Measurements from ENCODE around the gene VPREB3. TPM values are rescaled to one million over a fixed set of nuclear protein-coding genes. Genes with fewer than 3 reads are reported as not detected.

Gene VPREB3
- total RNA-seq, 2 experiments from 2014 or later, result not detected

DNA sequence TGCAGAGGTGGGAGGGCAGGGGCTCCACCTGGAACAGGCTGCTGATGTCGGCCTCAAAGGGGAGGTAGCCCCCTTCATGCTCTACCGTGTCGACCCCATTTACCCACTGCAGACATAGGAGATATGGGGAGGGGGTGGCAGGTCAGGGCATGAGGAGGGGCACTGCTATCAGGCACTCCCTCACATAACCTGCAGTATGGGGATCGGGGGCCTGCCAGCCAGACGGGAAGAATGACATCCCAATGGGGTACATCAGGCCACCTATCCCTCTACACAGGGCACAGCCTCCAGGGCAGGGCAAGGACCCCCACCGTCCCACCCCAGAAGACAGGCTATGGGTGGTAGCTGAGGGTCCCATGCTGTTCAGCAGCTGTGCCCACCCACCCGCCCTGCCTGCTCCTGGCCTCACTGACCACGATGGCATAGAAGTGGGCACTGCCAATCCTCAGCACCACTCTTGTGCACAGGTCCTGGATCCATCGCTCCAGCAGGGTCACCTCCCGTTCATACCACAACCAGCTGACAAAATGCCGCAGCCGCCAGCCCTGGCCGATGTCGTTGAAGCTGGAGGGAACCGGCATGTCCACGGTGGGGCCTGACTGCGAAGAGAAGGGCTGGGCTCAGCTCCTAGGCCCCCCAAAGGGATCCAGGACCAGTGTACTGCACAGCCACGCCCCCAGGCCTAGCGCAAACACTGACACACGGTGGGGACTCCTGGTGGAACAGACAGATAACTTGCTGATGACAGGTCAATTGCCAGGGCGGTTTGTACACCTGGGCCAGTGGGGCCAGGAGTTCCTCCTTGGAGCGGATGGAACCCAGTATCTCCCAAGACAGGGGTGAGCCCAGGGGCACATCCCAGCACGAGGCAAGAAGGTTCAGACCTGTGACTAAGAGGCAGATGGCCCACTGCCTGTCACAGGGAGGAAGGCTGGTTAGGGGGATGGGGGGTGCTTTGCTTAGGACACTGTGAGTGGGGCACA lies 39.3 kb downstream of the VPREB3 start:
- H3K27ac Mint-ChIP-seq, result no peak overlapping the region
- intact Hi-C loops (cut with micrococcal nuclease), result no loop called here
- CTCF ChIA-PET, result interaction anchor here (0.5 kb wide), 1 partner anchor 136 kb away, joined by 4 read pairs; no protein-coding TSS in a partner anchor
- H3K9me3 Mint-ChIP-seq, result no peaks in the 10 kb centered on the region
- H3K4me3 Mint-ChIP-seq, result peak overlapping the region; percentile 76
- peaks cover 22% of the 10 kb centered on the region for H3K36me3 Mint-ChIP-seq (ENCODE audit: low read depth)
- H3K27me3 Mint-ChIP-seq (ENCODE audit: low read depth), result no peaks in the 10 kb centered on the region
- H3K4me1 Mint-ChIP-seq (ENCODE audit: low read depth), result peaks cover 25% of the 10 kb centered on the region
- no peak for DNase-seq

DNA sequence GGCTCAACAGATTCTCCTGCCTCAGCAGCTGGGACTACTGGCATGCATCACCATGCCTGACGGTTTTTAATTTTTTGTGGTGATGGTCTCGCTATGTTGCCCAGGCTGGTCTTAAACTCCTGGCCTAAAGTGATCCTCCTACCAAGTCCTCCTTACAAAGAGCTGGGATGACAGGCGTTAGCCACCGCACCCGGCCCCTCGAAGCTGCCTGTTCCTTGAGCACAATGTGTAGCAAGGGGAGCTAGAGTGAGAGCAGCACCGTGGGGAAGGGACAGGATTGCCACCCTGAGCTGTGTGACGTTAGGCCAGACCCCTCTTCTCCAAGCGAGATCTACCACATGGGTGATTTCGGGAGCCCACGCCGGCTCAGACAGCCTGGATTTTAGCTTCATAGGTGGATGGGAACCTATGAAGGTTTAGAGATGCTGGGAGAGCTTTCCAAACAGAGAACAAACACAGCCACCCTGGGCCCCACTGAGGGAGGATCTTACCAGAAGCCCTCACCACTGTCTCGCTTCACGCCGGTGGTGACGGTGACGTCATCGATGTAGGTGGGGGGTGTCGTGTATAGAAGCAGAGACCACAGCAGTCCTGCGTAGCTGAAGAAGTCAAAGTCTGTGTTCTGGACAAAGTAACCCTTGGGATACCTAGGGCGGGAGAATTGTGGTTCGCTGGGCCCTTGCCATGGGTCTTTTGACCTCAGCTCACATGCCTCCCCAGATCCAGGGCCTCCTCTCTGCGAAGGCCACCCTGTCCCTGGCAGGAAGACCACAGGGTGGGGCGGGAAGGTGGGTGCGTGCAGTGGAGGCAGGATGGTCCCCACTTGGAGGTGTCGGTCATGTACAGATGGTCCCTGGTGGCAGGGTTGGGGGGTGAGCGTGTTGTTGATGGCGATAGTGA lies 40.3 kb downstream of the VPREB3 start:
- Mint-ChIP-seq H3K9me3 (no peaks in the 10 kb centered on the region), H3K27me3 (ENCODE audit: low read depth) (no peaks in the 10 kb centered on the region), H3K27ac (no peak overlapping the region), H3K4me1 (ENCODE audit: low read depth) (peaks cover 35% of the 10 kb centered on the region), H3K4me3 (no peak overlapping the region), H3K36me3 (ENCODE audit: low read depth) (peaks cover 31% of the 10 kb centered on the region)
- intact Hi-C loops (cut with micrococcal nuclease), result no loop called here
- no peak for DNase-seq
- CTCF ChIA-PET, result interaction anchor here (1.0 kb wide), 1 partner anchor 136 kb away, joined by 4 read pairs; no protein-coding TSS in a partner anchor

DNA sequence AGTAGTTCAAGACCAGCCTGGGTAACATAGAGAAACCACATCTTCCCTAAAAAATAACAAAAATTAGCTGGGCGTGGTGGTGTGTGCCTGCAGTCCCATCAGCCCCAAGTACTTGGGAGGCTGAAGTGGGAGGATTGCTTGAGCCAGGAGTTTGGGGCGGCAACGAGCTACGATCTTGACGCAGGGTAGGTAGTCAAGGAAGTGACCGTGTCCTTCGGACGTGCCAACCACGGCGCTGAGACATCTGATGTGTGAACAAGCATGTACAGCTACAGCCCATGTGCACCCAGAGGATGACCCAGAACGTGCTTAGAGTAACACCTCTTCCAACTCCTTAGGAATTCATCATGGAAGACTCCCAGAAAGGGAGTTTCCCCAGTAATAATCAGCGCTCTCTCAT lies 42.0 kb downstream of the VPREB3 start:
- Mint-ChIP-seq H3K27ac (no peak overlapping the region), H3K9me3 (no peaks in the 10 kb centered on the region), H3K4me1 (ENCODE audit: low read depth) (peaks cover 47% of the 10 kb centered on the region), H3K4me3 (no peak overlapping the region), H3K27me3 (ENCODE audit: low read depth) (no peaks in the 10 kb centered on the region), H3K36me3 (ENCODE audit: low read depth) (peaks cover 44% of the 10 kb centered on the region)
- intact Hi-C loops (cut with micrococcal nuclease), result no loop called here
- DNase-seq, result no peak
- CTCF ChIA-PET, result interaction anchor here (0.5 to 1.1 kb wide), 2 partner anchors 10 kb away, joined by 3 read pairs; no protein-coding TSS in a partner anchor

DNA sequence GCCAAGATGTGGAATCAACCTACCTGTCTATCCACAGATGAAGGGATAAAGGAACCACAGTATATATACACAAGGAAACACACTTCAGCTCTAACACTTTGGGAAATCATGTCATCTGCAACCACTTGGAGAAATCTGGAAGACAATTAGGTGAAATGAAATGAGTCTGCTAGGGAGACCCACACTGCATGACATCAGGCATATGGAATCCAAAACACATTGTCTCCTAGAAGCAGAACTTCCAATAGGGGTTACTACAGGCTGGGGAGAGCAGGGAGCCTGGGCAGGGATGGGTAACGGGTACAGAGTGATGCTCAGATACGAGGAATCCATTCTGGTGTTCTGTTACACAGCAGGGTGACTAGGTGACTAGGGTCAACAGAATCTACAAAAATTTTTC lies 45.1 kb downstream of the VPREB3 start:
- Mint-ChIP-seq H3K4me1 (ENCODE audit: low read depth) (peaks cover 63% of the 10 kb centered on the region), H3K4me3 (no peak overlapping the region)

DNA sequence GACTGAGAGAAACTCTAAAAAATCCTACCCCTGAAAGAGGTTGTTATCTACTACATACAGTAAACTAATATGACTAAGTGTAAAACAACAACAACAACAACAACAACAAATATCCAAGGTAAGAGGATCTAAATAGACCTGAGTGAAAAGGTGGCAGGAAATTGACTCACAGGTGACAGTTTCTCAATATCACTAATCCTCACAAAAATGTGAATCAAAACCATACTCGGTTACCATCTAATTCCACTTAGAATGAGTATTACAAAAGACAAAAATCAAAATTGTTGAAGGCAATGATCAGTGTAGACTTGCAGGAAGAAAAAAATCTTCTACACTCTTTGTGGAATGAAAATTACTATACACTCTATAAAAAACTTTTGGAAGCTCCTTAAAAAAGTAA lies 46.0 kb downstream of the VPREB3 start:
- CTCF ChIA-PET, result no interaction called here
- Mint-ChIP-seq H3K27me3 (ENCODE audit: low read depth) (no peaks in the 10 kb centered on the region), H3K4me1 (ENCODE audit: low read depth) (peaks cover 64% of the 10 kb centered on the region), H3K9me3 (no peaks in the 10 kb centered on the region), H3K36me3 (ENCODE audit: low read depth) (peaks cover 81% of the 10 kb centered on the region), H3K27ac (peak overlapping the region; percentile 79), H3K4me3 (no peak overlapping the region)
- intact Hi-C loops (cut with micrococcal nuclease), result loop anchor here (1.0 to 5.0 kb wide), 6 partner anchors 8 to 849 kb away; partner anchors contain the start of genes DERL3, GUCD1, RSPH14 and SNRPD3
- DNase-seq, result no peak

More for the DNA sequence above, 45.1 kb downstream of the VPREB3 start:
- no peak for DNase-seq
- no peaks in the 10 kb centered on the region for H3K27me3 Mint-ChIP-seq (ENCODE audit: low read depth)
- H3K36me3 Mint-ChIP-seq (ENCODE audit: low read depth), result peaks cover 73% of the 10 kb centered on the region
- intact Hi-C loops (cut with micrococcal nuclease), result loop anchor here (5.0 kb wide), 4 partner anchors 467 to 848 kb away; partner anchors contain the start of genes GUCD1, RSPH14 and SNRPD3
- CTCF ChIA-PET, result no interaction called here
- peak overlapping the region; percentile 79 for H3K27ac Mint-ChIP-seq
- H3K9me3 Mint-ChIP-seq, result no peaks in the 10 kb centered on the region

DNA sequence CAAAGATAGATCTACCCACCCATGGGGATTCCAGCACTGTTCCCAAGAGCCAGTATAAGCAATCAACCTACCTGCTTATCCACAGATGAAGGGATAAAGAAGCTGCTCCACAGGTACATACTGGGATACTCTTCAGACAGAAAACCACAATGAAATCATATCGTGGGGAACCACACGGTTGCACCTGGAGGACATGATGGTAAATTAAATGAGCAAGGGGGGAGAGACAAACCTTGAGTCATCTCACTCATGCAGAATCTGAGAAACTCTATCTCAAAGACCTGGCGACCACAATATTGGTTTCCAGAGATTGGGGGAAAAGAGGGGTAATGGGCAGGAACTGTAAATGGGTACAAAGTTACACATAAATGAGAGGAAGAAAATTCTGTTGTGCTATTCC lies 48.9 kb downstream of the VPREB3 start:
- Mint-ChIP-seq H3K4me3 (peak overlapping the region; percentile 11), H3K4me1 (ENCODE audit: low read depth) (peaks cover 74% of the 10 kb centered on the region), H3K27me3 (ENCODE audit: low read depth) (no peaks in the 10 kb centered on the region), H3K36me3 (ENCODE audit: low read depth) (peaks cover 94% of the 10 kb centered on the region), H3K9me3 (peaks cover 5% of the 10 kb centered on the region), H3K27ac (peak overlapping the region; percentile 92)
- DNase-seq, result peak; percentile 80
- CTCF ChIA-PET, result no interaction called here
- intact Hi-C loops (cut with micrococcal nuclease), result loop anchor here (1.0 to 5.0 kb wide), 8 partner anchors 9 to 852 kb away; partner anchors contain the start of genes DERL3, GUCD1, RSPH14 and SNRPD3

DNA sequence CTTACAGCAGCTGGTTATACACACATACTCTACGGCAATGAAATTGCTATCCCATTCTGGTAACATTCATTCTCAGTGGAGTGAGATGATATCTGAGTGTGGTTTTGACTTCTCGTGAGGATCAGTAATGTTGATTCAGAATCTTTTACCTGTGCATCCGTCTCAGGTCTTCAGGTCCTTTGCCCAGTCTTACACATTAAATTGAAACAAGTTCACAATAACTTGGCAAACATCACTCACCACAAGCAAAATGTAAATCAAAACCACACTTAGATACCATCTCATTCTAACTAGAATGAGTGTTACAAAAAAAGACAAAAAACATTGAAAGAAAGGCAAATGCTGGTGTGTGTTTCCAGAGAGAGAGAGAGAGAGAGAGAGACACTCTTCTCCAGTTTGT lies 49.4 kb downstream of the VPREB3 start:
- intact Hi-C loops (cut with micrococcal nuclease), result loop anchor here (1.0 to 5.0 kb wide), 8 partner anchors 9 to 852 kb away; partner anchors contain the start of genes DERL3, GUCD1, RSPH14 and SNRPD3
- Mint-ChIP-seq H3K36me3 (ENCODE audit: low read depth) (peaks cover 94% of the 10 kb centered on the region), H3K4me1 (ENCODE audit: low read depth) (peaks cover 69% of the 10 kb centered on the region), H3K4me3 (peak overlapping the region; percentile 11), H3K27me3 (ENCODE audit: low read depth) (no peaks in the 10 kb centered on the region), H3K27ac (peak overlapping the region; percentile 92), H3K9me3 (peaks cover 5% of the 10 kb centered on the region)
- CTCF ChIA-PET, result no interaction called here
- DNase-seq, result no peak

DNA sequence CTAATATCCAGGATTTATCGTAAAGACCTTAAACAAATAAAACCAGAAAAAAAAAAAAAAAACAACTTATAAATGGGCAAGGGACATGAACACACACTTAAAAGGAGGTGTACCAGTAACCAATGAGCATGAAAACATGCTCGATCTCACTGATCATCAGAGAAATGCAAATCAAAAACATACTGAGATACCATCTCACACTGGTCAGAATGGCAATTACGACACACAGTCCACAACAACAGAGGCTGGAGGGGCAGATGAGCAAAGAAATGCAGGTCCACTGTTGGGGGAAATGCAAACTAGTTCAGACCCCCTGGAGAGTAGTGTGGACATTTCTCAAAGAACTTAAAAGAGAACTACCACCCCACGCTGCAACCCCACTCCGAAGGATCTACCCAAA lies 50.2 kb downstream of the VPREB3 start:
- no peak overlapping the region for H3K4me3 Mint-ChIP-seq
- intact Hi-C loops (cut with micrococcal nuclease), result loop anchor here (2.0 kb wide), 1 partner anchor 135 kb away; the partner anchor contains the start of gene DERL3

More for the DNA sequence above, 50.2 kb downstream of the VPREB3 start:
- Mint-ChIP-seq H3K27ac (peak overlapping the region; percentile 92), H3K4me1 (ENCODE audit: low read depth) (peaks cover 62% of the 10 kb centered on the region), H3K36me3 (ENCODE audit: low read depth) (peaks cover 94% of the 10 kb centered on the region), H3K27me3 (ENCODE audit: low read depth) (no peaks in the 10 kb centered on the region), H3K9me3 (peaks cover 6% of the 10 kb centered on the region)
- CTCF ChIA-PET, result no interaction called here
- DNase-seq, result no peak

Other genes starting within 250 kb of the VPREB3 start
- not detected for gene IGLL1, start 174.1 kb downstream of the VPREB3 start, total RNA-seq
- gene DRICH1, start 122.1 kb downstream of the VPREB3 start, total RNA-seq, result under 1 TPM in 1 of 2 experiments, not detected in 1; 0.36 TPM
- 10 to 100 TPM; 22.0 to 24.1 TPM for gene RGL4, start 63.4 kb downstream of the VPREB3 start, total RNA-seq
- under 1 TPM; 0.79 to 0.93 TPM for gene ZNF70, start 3.3 kb downstream of the VPREB3 start, total RNA-seq
- 1 to 10 TPM; 1.1 to 1.4 TPM for gene C22orf15, start 8.6 kb upstream of the VPREB3 start, total RNA-seq
- 100 to 1,000 TPM; 190 to 191 TPM for gene CHCHD10, start 13.5 kb upstream of the VPREB3 start, total RNA-seq
- gene MMP11, start 18.4 kb upstream of the VPREB3 start, total RNA-seq, result under 1 TPM; 0.43 to 0.47 TPM
- 10 to 100 TPM; 75.3 to 89.1 TPM for gene SMARCB1, start 32.5 kb upstream of the VPREB3 start, total RNA-seq
- gene DERL3, start 84.6 kb upstream of the VPREB3 start, total RNA-seq, result 1 to 10 TPM; 7.3 to 7.5 TPM
- gene SLC2A11, start 103.5 kb upstream of the VPREB3 start, total RNA-seq, result 1 to 10 TPM; 6.1 to 7.5 TPM
- 1,000 to 10,000 TPM; 1,489 to 1,512 TPM for gene MIF, start 140.0 kb upstream of the VPREB3 start, total RNA-seq
- not detected for gene GSTT2B, start 206.8 kb upstream of the VPREB3 start, total RNA-seq
- under 1 TPM; 0.72 to 0.76 TPM for gene DDTL, start 212.5 kb upstream of the VPREB3 start, total RNA-seq
- 100 to 1,000 TPM; 107 to 125 TPM for gene DDT, start 220.0 kb upstream of the VPREB3 start, total RNA-seq
- gene GSTT2, start 225.7 kb upstream of the VPREB3 start, total RNA-seq, result not detected